GM19468 (cell line): ENCODE data around the gene CDC42EP2.

Experiments
- ATAC-seq: cut with Tn5 transposase; IDR thresholded peaks from one replicate; pipeline ENCODE4 v1.9.1; 2021; ENCODE audit warnings: mild to moderate bottlenecking, moderate library complexity, moderate number of reproducible peaks; ENCODE audit not compliant: unreplicated experiment; ENCODE audit errors: extremely low read depth

Gene CDC42EP2, protein sequence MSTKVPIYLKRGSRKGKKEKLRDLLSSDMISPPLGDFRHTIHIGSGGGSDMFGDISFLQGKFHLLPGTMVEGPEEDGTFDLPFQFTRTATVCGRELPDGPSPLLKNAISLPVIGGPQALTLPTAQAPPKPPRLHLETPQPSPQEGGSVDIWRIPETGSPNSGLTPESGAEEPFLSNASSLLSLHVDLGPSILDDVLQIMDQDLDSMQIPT

DNA sequence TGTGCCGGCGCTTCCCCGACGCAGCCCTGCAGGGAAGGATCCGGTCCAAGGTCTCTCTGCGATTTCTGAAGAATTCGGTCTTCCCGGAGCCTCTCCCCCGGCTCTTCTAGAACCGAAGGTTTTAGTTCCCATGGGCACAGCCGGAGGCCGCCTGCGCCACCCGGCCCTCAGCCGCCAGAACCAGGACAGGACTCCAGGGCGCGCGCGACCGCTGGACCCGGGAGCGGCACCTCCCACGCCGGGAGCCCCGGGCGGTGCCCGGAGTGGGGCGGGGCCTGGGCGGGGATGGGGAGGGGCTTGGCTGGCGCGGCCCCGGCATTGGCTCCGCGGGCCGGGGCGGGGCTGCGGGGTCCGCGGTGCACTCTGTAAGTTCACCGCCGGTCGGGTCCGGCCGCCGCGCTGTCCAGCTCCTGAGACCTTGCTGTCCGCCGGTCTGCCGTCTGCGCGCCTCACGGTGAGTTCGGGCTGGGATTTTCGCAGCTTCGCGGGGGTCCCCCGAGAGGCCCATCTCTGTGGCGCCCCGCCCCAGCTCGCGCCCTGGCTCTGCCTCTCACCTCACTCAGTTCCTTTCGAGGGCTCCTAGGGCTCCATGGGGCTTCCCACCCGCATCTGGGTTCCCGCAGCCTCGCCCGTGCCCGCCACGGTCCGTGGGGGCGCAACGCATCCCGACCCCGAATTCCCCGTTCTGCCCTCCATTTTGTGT lies at the start of gene CDC42EP2:
Gene CDC42EP2 (plus strand): TSS at position 366 of the 703 bp plus-strand sequence. CDS start 6,033 bp downstream, outside the sequence.
- ATAC-seq: peak; percentile 30

DNA sequence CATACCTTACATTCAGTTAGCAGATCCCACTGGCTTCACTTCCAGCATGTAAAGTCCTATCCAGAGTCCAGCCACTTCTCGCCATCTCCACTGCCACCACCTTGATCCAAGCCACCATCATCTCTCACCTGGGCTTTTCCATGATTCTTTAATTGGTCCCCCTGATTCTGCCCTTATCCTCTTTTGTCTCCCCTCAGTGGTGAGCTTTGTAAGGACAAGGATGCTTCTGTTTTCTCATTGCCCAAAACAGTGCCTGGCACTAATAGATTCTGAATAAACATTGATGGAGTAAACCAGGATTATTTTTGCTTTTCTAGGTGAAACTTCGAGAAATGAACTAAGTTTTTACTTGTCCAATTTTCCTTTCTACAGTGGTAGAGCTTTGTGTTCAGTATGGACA lies 48.5 kb upstream of the CDC42EP2 start:
- no peak for ATAC-seq

DNA sequence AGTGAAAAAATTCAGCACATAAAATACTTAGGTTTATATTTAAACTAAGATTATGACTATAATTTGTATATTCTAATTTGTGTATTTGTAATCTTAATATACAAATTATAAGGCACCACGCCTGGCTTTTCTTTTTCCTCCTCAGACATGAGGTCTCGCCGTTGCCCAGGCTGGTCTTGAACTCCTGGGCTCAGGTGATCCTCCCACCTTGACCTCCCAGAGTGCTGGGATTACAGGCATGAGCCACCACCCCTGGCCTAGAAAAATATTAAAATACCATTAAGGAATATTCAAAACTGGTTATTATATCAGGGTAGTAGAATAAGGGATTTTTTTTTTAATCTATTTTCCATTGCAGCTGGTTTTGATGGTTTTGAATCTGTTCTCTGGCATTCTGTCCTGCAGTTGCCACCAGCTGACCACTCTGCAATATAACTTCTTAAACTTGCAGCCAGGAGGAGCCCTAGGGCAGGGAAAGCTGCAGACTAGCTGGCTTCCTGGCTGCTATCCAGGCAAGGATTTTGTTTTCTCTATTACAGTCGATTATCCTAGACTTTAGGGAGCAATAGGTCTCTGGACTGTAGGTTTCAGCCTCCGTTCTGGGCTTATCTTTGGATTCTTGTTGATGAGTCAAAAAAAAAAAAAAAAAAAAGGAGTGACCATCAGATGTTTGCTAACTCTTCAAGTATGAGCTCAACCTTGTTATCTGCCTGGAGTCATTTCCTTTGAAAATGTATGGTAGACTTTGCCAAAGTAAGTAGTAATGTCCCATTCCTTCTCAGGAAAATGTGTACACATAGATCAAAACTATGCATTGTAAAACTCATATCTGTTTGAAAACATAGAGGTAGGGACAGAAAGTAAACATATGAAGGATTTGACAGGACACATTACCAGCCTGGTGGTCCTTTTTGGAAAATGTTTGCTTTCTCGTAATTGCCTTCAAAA lies 39.7 kb upstream of the CDC42EP2 start:
- no peak for ATAC-seq

DNA sequence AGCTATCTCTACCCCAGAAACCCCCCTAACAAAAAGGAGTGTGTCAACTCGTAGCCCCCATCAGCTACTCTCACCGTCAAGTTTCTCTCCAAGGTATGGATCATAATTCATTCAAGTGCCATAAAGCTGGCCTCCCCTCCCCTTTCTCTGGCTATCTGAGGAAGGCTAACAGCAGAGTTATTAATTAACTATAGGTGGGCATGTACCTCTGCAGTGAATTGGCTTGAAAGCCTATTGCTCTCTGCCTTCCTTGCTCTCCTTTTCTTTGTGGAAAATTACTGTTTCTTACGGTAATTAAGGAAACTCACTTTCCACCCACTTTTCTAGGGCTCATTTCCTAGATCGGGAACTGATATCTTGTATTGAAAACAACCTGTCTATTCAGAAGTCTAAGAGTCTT lies 38.8 kb upstream of the CDC42EP2 start:
- ATAC-seq: no peak

DNA sequence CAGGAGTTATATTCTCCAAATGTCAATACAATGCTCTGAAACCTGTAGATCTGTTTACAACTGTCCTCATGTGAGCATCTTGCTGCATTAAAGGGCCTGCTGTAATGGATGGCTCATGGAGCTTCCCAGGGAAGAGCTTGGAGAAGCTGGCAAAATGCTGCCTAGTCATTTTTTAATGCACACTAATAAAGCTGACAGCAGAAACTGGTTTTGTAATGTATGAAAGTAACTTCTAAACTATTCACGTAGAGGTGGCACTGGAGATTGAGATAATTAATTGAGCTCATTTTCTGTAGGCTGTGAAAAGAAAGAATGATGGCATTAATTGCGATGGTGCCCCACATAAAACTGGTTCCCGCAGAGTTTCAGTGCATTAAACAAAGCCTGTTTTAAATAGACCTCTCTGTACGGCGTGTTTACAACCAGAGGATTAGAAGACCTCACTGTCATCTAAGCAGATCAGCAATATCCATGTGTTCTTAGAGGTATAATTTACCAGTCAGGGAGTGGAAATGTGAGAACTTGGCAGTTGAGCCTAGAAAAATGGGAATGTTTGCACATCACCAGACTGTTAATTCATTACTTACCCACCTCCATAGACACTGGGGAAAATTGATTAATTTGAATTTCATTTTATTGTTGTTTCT lies 36.9 kb upstream of the CDC42EP2 start:
- ATAC-seq: no peak

DNA sequence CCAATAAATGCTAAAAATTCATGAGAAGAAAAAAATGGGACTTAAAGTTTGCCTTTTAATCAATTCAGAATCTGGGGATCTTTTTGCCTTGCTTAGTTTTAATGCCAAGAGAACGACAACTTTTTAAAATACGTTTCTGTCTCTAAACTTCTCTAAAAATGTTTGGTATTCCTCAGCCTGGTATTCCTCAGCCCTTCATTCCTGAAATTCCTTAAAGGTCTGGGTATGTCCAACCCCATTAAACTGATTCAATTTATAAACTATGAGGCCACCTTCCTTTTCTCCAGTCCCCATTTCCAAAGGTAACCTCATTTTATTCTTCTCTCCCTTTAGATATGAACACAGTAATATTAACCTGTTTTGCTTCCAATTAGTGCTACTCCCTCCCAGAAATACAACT lies 36.3 kb upstream of the CDC42EP2 start:
- ATAC-seq: no peak

DNA sequence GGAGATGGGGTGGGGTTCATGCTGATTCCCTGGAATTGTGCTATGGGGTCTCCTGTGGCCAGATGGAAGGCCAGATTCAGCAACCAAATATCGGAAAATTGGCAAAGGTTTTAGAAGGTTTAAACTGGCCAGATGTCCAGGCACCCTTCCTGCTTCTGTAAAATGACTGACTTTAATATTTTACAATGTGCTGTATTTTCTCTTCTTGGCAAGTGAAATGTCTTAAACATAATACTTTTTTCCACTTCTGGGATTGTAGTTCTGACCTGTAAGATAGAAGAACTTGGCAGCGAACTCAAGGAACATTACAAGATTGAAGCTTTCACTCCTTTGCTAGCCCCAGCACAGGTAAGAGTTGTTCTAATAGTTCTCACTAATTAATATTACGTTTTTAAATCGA lies 35.4 kb upstream of the CDC42EP2 start:
- ATAC-seq: no peak

DNA sequence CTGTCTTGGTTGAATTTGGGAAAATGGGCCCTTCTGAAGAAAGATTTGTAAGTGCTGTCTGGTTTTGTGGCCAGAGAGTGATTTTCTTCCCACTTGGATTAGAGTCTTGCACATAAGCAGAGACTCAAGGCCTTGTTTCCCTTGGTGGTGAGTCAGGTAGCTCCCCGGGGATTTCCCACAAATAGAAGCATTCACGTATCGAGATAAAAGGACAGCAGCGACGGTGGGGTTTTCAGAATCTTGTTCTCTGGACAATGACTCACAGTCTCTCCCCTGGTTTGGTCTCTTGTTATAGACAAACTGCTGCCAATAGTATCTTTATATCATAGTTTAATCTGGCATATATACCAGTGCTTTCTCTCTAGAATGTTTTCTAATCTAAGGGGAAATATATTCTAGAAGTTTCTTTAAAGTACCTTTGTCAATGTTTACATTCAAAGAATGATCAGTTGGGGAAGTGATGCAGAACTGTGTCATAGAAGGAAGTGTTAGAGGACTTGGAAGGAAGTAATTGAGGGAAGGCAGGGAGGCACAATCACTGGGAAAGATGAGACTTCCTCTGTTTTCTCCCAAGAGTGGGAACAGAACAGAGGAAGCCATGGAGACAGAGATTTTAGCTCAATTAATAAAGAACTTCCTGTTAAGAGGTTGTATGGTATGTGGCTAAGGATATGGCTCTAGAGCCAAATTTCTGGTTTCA lies 34.8 kb upstream of the CDC42EP2 start:
- ATAC-seq: no peak

DNA sequence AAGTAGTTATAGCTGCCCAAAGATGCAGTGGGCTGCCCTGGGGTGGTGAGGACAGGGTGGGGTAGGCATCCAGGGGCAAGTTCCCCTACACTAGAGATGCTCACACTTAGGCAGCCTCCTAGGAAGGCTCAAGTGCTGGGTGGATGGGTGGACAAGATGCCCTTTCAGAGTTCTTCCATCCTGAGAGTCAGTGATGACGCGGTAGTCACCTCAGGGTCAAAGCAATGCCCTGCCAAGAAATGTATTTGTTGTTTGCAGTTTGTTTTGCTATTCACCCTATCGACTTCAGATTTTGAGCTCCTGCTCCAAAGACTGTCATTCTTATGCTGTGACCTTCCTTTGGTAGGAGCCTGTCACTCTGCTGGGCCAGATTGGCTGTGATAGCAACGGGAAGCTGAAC lies 34.0 kb upstream of the CDC42EP2 start:
- ATAC-seq: no peak

DNA sequence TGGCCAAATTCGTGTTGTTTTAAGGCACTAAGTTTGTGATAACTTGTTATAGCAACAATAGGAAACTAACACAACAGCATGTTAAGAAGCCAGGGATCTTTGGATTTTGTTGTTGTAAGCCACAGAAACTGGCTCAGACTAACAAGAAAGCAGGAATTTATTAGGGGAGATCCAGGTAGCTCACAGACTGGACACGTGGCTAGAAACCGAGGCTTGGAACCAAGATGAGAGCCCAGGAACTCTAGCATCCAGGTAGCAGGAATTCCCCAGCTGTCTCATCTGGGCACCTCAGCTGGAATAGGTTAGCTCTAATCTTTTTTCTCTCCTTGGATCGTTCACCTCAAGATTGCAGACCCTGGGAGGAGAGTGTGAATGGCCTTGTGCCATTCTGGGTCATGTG lies 28.0 kb upstream of the CDC42EP2 start:
- no peak for ATAC-seq

DNA sequence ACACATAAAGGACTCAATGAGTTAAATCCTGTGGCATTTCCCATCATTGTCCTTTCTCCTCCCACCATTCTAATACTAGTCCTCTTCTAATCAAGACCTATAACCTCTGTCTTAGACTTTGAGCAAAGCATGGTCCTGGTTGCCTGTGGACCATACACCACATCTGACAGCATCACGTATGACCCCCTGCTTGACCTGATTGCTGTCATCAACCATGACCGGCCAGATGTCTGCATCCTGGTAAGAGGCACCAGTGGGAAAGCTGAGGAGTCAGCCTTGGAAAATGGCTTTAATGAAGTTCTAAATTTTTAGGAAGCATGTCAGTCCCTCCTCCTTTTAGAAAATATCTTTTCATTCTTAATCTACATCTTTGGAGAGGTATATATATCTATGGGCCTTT lies 27.1 kb upstream of the CDC42EP2 start:
- no peak for ATAC-seq

DNA sequence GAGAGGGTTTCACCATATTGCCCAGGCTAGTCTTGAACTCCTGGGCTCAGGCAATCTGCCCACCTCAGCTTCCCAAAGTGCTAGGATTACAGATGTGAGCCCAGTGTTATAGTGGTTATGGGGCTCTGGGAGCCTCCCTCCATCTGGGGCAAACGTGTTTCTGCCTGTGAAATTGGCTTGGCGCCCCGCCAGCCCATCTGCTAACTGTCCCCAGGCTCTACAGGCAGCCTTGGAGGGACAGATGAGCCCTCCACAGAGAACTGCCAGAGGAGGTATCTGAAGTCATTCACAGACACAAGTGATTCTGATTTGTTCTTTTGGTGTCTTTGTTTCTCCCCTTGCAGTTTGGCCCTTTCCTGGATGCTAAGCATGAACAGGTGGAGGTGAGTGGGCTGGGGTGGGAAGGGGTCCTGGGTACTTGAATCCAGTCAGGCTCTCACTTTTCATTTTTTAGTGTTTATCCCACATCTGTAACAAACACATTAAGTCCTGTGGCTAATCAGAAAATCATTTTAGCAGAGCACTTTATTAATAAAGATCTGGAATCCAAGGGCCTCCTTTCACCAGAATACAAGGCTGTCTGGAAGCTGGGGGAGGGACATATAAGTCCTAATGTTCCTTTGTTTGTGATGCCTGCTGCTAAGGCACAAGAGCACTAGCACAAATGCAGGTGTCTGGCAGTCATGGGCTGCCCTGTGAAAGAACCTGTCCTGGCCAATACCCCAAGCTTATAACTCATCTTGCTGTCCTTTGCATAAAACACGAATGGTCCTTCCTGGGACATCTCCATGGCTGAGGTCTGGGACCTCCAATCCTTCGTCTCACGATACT lies 25.7 kb upstream of the CDC42EP2 start:
- no peak for ATAC-seq

DNA sequence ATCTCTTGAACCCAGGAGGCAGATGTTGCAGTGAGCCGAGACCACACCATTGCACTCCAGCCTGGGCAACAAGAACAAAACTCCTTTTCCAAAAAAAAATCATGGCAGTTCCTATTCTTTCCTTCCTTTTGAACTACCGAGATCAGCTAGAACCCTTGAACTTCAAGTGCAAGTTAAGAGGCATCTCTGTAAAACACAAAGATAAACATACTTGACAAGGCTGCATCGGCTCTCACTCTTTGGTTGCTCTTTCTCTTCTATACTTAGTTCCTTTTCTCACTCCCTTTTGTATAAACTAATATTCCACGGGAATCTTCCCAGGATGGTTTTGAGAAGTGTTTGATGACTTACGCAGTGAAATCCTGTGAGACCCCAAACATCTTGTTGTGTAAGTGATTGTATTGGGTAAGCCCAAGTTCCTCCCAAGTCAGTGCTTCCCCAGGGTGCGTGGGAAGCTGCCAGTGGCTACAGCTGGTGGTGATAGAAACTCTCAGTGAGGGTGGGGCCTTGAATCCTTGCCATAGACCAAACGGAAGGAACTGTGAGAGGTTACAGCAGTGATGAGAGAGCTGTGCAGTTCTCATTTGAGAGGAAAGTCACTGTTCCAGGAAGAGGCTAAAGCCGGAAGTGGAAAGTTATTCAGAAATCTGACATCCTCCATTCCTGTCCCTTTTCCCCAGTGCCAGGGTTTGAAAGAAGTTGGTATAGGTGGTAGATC lies 24.1 kb upstream of the CDC42EP2 start:
- no peak for ATAC-seq

DNA sequence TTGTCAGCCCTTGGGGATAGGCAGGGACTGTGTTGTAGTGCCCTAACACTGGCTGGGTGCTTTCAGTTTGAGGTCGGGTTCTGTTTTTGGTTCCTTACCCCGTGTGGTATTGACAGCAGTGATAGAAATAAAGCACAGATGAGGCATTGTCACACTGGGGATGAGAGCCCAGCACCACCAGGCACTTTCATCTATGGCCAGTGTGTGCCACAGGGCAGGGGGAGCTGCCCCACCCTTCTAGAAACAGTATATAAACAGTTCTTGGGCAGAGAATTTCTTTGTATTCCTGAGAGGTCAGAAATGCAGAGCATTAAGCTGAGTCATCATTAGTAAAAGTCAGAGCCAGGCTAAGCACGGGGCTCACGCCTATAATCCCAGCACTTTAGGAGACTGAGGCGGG lies 23.1 kb upstream of the CDC42EP2 start:
- ATAC-seq: no peak

DNA sequence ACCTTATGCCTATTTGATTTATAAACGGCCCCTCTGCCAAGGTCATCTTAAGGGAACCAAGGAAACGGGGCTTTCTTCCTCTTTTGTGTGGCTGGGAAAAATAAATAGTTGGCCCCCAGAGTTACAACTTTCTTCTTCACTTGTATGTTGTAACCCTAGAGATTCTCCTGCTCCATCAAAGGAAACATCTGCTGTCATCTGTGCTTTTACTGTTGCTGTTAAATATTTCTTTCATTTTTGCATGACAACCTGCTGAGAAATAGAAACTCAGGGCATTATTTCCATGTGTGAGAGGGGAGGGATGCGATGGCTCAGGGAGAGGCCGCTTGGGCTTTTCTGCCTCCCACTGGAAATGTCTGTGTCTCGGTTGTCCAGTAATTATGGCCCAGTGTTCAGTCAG lies 21.8 kb upstream of the CDC42EP2 start:
- ATAC-seq: no peak

DNA sequence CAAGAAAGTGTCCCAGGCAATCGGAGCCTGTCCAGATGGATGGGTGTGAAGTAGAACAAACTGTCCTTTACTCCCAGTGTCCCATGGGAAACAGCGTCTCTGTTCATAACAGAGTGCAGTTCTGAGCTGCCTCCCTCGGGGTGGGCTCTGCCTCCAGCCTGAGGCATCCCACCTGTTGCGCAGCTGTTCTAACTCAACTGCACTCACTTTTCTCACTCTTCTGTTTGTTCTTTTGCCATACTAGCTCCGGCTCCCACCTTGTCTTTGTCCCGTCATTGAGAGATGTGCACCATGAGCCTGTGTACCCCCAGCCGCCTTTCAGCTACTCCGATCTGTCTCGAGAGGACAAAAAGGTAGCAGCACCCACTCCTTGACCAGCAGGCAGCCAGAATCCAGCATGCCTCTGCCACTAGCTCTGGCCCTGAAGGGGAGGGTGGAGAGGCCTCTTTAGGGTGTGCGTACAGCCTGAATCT lies 20.7 kb upstream of the CDC42EP2 start:
- ATAC-seq: no peak

DNA sequence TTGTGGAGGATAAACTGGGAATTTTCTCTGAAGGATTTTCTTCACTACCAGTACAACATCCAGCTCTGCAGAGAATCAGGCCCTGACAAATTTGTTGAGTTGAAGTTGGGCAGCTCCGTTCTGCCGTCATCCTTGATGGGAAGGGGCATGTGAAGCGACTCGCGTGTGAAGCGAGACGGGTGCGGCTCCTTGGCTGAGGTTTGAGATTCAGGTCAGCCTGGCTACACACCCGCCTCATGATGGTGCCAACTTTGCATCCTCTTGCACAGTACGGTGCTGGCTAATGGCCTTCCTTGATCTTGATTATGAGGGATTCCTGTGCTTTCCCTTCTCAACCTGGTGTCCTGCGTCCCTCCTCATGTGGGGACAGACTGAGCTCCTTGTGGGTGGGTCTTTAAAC lies 19.7 kb upstream of the CDC42EP2 start:
- ATAC-seq: no peak

DNA sequence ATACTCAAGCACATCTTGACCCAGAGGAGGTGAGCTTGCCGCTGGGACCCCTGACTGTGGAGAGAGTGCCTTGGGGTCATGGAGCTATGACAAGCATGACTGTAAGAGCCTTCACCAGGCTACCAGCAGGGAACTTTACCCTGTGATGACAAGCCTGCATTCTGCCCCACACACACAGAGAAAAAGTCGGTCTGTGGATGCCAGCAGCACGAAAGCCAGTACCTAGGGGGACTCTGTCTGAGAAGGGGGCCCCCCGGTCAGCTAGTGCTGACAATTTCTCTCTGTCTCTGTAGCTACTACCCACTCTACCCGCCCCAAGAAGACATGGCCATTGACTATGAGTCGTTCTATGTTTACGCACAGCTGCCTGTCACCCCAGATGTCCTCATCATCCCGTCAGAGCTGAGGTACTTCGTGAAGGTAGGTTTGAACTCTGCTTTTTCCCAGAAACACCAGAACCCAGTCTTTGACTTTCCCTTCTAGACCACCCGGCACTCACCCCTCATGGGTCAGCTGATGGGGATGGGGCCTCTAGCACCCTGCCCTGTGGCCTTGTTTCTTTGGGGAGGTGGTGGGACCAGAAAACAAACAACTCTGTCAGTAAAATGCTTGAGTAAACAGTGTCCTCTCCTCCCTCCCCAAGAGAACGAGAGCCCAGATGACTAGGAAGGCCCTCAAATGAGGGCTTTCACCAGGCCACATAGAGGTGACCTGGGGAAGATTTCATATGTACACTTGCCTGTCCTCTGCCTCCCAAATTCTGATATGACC lies 18.9 kb upstream of the CDC42EP2 start:
- ATAC-seq: no peak
